ENCODE results near the gene MGLL.
A peak's percentile ranks its signal among the peaks of the same experiment; 100 is the strongest.

Gene MGLL

DNA sequence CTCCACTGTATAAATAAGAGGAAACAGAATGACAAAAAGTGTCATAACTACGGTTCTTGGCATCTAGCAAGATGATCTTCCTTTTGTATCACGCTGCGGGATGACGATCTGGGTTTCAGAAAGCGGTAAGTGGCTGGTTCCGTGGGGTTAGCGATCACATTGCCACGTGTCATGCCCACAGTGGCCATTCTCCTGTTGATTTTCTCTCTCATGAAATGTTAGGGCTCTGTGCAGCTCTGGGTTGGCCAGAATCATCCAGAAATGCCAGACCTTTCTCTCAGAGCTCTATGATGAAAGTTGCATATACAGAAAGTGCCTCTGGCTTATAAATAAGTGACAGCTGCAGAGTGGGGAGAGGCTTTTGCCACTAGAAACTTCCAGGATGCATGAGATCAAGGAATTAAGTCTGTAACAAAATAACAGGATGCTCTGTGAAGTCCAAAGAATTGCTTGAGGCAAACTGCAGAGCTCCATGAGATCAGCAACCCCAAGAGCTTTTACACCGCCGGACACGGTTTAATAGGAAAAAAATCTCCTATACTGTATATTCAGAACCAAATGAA lies 78.0 kb downstream of the MGLL start:
- no peak overlapping the region for H3K4me3 ChIP-seq (ENCODE audit: low read length)
- DNase-seq (ENCODE audit: low read depth) = peak; percentile 42
- TF ChIP-seq, protein P1, sequence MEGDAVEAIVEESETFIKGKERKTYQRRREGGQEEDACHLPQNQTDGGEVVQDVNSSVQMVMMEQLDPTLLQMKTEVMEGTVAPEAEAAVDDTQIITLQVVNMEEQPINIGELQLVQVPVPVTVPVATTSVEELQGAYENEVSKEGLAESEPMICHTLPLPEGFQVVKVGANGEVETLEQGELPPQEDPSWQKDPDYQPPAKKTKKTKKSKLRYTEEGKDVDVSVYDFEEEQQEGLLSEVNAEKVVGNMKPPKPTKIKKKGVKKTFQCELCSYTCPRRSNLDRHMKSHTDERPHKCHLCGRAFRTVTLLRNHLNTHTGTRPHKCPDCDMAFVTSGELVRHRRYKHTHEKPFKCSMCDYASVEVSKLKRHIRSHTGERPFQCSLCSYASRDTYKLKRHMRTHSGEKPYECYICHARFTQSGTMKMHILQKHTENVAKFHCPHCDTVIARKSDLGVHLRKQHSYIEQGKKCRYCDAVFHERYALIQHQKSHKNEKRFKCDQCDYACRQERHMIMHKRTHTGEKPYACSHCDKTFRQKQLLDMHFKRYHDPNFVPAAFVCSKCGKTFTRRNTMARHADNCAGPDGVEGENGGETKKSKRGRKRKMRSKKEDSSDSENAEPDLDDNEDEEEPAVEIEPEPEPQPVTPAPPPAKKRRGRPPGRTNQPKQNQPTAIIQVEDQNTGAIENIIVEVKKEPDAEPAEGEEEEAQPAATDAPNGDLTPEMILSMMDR (conservative IDR thresholded peaks at IDR 0.05; ENCODE audit: low read length) = no peak

GRCh38 chr3:127743351-127744252 lies 78.7 kb downstream of the MGLL start:
- TF ChIP-seq, protein P1 (conservative IDR thresholded peaks at IDR 0.05; ENCODE audit: low read length) = no peak
- no peak for DNase-seq (ENCODE audit: low read depth)
- no peak overlapping the region for H3K4me3 ChIP-seq (ENCODE audit: low read length)

DNA sequence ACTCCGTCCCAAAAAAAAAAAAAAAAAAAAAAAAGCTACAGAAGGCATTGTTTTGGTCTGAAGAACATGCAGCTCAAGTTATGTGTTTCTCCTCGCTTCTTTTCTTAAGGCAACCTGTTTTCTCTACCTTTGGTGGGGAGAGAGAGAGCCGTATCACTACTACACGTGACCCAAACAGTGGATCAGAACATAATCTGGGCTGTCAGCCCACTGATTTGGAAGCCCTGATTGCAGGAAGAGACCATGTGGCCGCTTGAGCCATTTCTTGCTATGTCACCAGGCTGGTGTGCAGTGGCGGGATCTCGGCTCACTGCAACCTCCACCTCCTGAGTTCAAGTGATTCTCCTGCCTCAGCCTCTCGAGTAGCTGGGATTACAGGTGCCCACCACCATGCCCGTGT lies 79.7 kb downstream of the MGLL start:
- DNase-seq (ENCODE audit: low read depth) = no peak
- TF ChIP-seq, protein P1 (conservative IDR thresholded peaks at IDR 0.05; ENCODE audit: low read length) = no peak
- no peak overlapping the region for H3K4me3 ChIP-seq (ENCODE audit: low read length)

DNA sequence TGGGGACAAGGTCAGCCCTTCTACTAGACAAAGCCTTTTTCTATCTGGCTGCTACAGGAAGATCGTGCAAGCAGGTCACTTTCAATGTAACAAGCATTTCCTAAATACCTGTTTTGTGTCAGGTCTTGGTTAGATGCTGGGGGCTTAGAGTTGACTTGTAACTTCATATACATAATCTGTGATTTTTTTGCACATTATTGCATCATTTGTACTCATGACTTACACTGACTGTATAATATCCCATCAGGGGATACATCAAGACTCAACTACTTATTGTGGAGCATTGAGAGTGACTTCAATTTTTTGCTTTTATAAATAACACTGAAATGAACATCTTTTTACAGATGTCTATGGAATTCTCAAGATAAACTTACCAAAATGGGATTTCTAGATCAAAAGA lies 80.6 kb downstream of the MGLL start:
- no peak overlapping the region for H3K4me3 ChIP-seq (ENCODE audit: low read length)
- TF ChIP-seq, protein P1 (conservative IDR thresholded peaks at IDR 0.05; ENCODE audit: low read length) = no peak
- DNase-seq (ENCODE audit: low read depth) = no peak

- no peak overlapping the region for H3K4me3 ChIP-seq (ENCODE audit: low read length)
- TF ChIP-seq, protein P1 (conservative IDR thresholded peaks at IDR 0.05; ENCODE audit: low read length) = no peak
- DNase-seq (ENCODE audit: low read depth) = no peak
Measured at GRCh38 chr3:127741246-127741645, 81.1 kb downstream of the MGLL start.

GRCh38 chr3:127740136-127740915 lies 82.0 kb downstream of the MGLL start:
- H3K4me3 ChIP-seq (ENCODE audit: low read length) = no peak overlapping the region
- DNase-seq (ENCODE audit: low read depth) = no peak
- TF ChIP-seq, protein P1 (conservative IDR thresholded peaks at IDR 0.05; ENCODE audit: low read length) = no peak
